ENCODE measurements around the gene CRB2.
"Not testable (repeated sequence)": the region's sequence is repeated elsewhere in the genome, so short reads cannot be mapped to it uniquely, and the experiment has no call there.

Gene CRB2

DNA sequence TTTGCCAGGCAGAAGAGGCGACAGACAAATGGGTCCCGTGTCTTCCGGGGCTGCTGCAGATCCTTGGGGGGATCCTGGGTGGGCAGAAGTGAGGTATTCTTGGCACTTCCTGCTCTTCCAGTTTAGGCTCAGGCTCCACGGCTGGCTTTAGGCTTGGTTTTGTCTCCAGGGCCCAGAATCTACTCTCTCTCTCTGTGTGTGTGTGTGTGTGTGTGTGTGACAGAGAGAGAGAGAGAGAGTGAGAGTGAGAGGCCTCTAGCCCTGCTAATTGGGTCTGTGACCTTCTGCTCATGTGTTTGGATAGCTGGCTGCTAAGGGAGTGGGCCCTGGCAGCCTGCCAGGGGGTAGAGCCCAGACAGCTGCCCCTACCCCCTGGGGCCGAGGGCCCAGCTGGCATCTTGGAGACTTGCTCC, 39.3 kb downstream of the CRB2 start:
- H3K4me2 ChIP-seq (ENCODE audit: low read length): no peak overlapping the region
- H3K4me1 ChIP-seq (ENCODE audit: control insufficient read depth, low read length): no peaks in the 10 kb centered on the region
- no peak for TF ChIP-seq EZH2phosphoT487 (IDR thresholded peaks at IDR 0.05; ENCODE audit: borderline replicate concordance, low read length)
- TF ChIP-seq, protein P1, sequence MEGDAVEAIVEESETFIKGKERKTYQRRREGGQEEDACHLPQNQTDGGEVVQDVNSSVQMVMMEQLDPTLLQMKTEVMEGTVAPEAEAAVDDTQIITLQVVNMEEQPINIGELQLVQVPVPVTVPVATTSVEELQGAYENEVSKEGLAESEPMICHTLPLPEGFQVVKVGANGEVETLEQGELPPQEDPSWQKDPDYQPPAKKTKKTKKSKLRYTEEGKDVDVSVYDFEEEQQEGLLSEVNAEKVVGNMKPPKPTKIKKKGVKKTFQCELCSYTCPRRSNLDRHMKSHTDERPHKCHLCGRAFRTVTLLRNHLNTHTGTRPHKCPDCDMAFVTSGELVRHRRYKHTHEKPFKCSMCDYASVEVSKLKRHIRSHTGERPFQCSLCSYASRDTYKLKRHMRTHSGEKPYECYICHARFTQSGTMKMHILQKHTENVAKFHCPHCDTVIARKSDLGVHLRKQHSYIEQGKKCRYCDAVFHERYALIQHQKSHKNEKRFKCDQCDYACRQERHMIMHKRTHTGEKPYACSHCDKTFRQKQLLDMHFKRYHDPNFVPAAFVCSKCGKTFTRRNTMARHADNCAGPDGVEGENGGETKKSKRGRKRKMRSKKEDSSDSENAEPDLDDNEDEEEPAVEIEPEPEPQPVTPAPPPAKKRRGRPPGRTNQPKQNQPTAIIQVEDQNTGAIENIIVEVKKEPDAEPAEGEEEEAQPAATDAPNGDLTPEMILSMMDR (IDR thresholded peaks at IDR 0.05; ENCODE audit: low read depth, low read length, poor library complexity, severe bottlenecking): no peak

DNA sequence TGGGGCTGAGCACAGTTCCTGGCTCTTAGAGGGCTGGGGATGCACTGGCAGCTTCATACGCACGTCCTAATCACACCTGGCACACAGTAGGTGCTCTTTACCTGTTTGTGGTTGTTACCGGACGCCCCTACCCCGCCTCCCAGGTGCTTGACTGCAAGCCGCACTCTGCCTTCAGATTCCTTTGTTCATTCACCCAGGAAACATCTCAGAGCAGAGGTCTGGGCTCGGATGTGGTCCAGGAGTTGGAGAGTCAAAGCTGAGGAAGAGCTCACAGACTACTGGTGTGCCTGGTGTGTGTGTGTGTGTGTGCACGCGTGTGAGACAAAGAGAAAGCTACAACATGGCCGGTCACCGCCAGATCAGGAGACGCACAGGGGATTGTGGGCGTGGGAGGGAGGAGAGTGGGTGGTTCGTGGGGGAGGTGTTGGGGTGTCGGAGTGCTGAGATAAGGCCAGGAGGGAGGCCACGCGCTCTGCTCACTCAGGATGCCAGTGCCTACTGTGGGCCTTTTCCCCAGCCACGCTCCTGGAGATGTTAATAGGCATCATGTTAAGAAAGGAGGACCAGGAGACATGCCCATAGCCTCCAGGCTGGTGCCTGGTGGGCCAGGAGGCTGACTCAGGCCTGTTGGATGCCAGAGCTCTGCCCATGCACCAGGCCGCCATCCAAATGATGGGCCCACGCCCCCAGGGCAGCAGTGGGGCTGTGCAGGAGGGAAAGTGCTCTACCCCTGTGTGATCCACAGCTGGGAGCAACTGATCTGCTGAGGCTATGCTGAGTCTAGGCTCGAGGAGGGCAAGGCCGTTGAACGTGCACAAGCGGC, 39.9 kb downstream of the CRB2 start:
- H3F3A ChIP-seq (ENCODE audit: control insufficient read depth, insufficient read depth): no peaks in the 10 kb centered on the region
- no peaks in the 10 kb centered on the region for H3K79me2 ChIP-seq (ENCODE audit: control insufficient read depth, low read length)
- no peaks in the 10 kb centered on the region for H3K9me3 ChIP-seq (ENCODE audit: control insufficient read depth, insufficient read depth, low read length)
- H3K36me3 ChIP-seq (ENCODE audit: control insufficient read depth, low read length): no peaks in the 10 kb centered on the region
- no peaks in the 10 kb centered on the region for H3K27me3 ChIP-seq (ENCODE audit: control insufficient read depth, low read length)
- H3K9me2 ChIP-seq (replicated peaks; ENCODE audit: control insufficient read depth, low read length): no peaks in the 10 kb centered on the region
- H4K20me1 ChIP-seq (ENCODE audit: control insufficient read depth, insufficient read depth, low read depth, low read length): 0 out of 2 replicates have a peak, but pooled peaks cover 3% of the 10 kb centered on the region
- H3K4me3 ChIP-seq (ENCODE audit: low read length): no peak overlapping the region
- TF ChIP-seq EZH2phosphoT487 (IDR thresholded peaks at IDR 0.05; ENCODE audit: borderline replicate concordance, low read length): no peak
- TF ChIP-seq, protein P1 (IDR thresholded peaks at IDR 0.05; ENCODE audit: low read depth, low read length, poor library complexity, severe bottlenecking): no peak
- no peaks in the 10 kb centered on the region for H3K4me1 ChIP-seq (ENCODE audit: control insufficient read depth, low read length)
- H3K4me2 ChIP-seq (ENCODE audit: low read length): no peak overlapping the region
- no peak overlapping the region for H3K27ac ChIP-seq (ENCODE audit: low read depth, low read length)

More for the DNA sequence above, 39.3 kb downstream of the CRB2 start:
- no peaks in the 10 kb centered on the region for H3K27me3 ChIP-seq (ENCODE audit: control insufficient read depth, low read length)
- no peak overlapping the region for H3K4me3 ChIP-seq (ENCODE audit: low read length)
- 0 out of 2 replicates have a peak, but pooled peaks cover 3% of the 10 kb centered on the region for H4K20me1 ChIP-seq (ENCODE audit: control insufficient read depth, insufficient read depth, low read depth, low read length)
- no peaks in the 10 kb centered on the region for H3K79me2 ChIP-seq (ENCODE audit: control insufficient read depth, low read length)
- H3F3A ChIP-seq (ENCODE audit: control insufficient read depth, insufficient read depth): no peaks in the 10 kb centered on the region
- no peaks in the 10 kb centered on the region for H3K9me2 ChIP-seq (replicated peaks; ENCODE audit: control insufficient read depth, low read length)
- H3K27ac ChIP-seq (ENCODE audit: low read depth, low read length): no peak overlapping the region
- no peaks in the 10 kb centered on the region for H3K36me3 ChIP-seq (ENCODE audit: control insufficient read depth, low read length)
- H3K9me3 ChIP-seq (ENCODE audit: control insufficient read depth, insufficient read depth, low read length): no peaks in the 10 kb centered on the region

DNA sequence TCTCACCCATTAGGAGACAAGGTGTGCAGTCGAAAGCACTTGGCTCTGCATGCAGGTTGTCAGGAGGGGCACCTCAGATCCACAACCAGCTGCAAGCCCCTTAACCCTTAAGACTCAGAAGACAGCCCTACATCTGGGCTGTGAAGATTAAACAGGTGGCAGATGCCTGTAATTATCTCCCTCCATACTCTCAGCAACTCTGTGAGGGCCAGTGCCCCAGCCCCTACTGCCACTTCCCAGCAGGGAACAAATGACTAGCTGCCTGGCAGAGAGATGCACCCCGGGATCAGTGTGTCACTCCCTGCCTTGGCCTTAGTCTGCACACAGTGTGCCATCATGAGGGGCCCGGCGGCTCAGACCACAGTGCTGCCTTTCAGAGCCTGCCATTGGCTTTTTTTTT, 42.0 kb downstream of the CRB2 start:
- H3K27ac ChIP-seq (ENCODE audit: low read depth, low read length): no peak overlapping the region
- TF ChIP-seq, protein P1 (IDR thresholded peaks at IDR 0.05; ENCODE audit: low read depth, low read length, poor library complexity, severe bottlenecking): no peak
- no peaks in the 10 kb centered on the region for H3K36me3 ChIP-seq (ENCODE audit: control insufficient read depth, low read length)
- no peaks in the 10 kb centered on the region for H3K27me3 ChIP-seq (ENCODE audit: control insufficient read depth, low read length)
- H3K4me2 ChIP-seq (ENCODE audit: low read length): no peak overlapping the region
- H3K79me2 ChIP-seq (ENCODE audit: control insufficient read depth, low read length): no peaks in the 10 kb centered on the region
- H3K4me3 ChIP-seq (ENCODE audit: low read length): no peak overlapping the region
- no peaks in the 10 kb centered on the region for H3K9me2 ChIP-seq (replicated peaks; ENCODE audit: control insufficient read depth, low read length)
- H3K4me1 ChIP-seq (ENCODE audit: control insufficient read depth, low read length): no peaks in the 10 kb centered on the region
- 0 out of 2 replicates have a peak, but pooled peaks cover 3% of the 10 kb centered on the region for H4K20me1 ChIP-seq (ENCODE audit: control insufficient read depth, insufficient read depth, low read depth, low read length)
- H3F3A ChIP-seq (ENCODE audit: control insufficient read depth, insufficient read depth): no peaks in the 10 kb centered on the region
- H3K9me3 ChIP-seq (ENCODE audit: control insufficient read depth, insufficient read depth, low read length): no peaks in the 10 kb centered on the region

DNA sequence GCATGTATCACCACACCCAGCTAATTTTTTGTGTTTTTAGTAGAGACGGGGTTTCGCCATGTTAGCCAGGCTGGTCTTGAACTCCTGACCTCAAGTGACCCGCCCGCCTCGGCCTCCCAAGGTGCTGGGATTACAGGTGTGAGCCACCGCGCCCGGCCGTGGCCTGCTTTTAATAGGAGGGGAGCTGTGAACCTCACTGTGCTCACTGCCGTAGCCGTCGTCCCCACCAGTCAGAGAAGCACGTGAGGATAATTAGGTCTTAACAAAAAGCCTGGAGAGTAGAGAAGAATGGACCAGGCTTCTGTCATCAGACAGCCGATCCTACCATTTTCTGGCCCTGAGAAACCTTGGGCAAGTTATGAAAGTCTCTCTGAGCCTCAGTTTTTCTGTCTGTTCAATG, 42.9 kb downstream of the CRB2 start:
- not testable (repeated sequence) for H3K4me2 ChIP-seq (ENCODE audit: low read length); H3K4me3 ChIP-seq (ENCODE audit: low read length); H3K9me2 ChIP-seq (replicated peaks; ENCODE audit: control insufficient read depth, low read length); H3K4me1 ChIP-seq (ENCODE audit: control insufficient read depth, low read length); H3K27ac ChIP-seq (ENCODE audit: low read depth, low read length); H3K79me2 ChIP-seq (ENCODE audit: control insufficient read depth, low read length); H4K20me1 ChIP-seq (ENCODE audit: control insufficient read depth, insufficient read depth, low read depth, low read length); H3F3A ChIP-seq (ENCODE audit: control insufficient read depth, insufficient read depth); H3K36me3 ChIP-seq (ENCODE audit: control insufficient read depth, low read length); H3K27me3 ChIP-seq (ENCODE audit: control insufficient read depth, low read length); H3K9me3 ChIP-seq (ENCODE audit: control insufficient read depth, insufficient read depth, low read length)
